ENCODE measurements around the gene KRTAP4-8.
"Not testable (repeated sequence)": the region's sequence is repeated elsewhere in the genome, so short reads cannot be mapped to it uniquely, and the experiment has no call there.

The KRTAP4-8 gene

DNA sequence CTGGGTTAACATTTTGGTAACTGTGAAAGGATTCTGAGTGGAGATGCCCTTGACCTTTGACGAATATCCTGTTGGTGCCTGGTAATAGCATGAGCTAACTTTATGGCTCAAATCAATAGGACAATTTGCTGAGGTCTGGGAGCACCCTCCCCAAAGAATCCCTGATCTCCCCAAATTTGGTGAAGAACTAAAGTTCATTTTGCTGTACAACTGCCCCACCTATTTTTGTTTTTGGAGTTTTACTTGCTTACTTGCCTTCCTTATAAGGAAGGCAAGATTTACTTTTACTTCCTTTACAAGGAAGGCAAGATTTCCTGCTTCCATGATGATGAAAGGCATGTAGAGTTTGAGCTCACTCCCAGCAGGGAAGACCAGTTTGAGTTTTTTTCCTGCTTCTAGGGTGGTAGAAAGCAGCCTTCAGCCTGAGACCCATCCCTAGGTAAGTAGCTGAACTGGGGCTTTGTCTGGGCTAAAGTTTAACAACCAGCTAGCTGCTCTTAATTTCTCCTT, 10.1 kb upstream of the KRTAP4-8 start:
- no peak for DNase-seq

GRCh38 chr17:41105347-41105746, 7.4 kb upstream of the KRTAP4-8 start, which contains the start of gene KRTAP4-9:
Gene KRTAP4-9 (plus strand): TSS chr17:41105389. CDS start chr17:41105389, 0 bp downstream.
- not testable (repeated sequence) for DNase-seq

DNA sequence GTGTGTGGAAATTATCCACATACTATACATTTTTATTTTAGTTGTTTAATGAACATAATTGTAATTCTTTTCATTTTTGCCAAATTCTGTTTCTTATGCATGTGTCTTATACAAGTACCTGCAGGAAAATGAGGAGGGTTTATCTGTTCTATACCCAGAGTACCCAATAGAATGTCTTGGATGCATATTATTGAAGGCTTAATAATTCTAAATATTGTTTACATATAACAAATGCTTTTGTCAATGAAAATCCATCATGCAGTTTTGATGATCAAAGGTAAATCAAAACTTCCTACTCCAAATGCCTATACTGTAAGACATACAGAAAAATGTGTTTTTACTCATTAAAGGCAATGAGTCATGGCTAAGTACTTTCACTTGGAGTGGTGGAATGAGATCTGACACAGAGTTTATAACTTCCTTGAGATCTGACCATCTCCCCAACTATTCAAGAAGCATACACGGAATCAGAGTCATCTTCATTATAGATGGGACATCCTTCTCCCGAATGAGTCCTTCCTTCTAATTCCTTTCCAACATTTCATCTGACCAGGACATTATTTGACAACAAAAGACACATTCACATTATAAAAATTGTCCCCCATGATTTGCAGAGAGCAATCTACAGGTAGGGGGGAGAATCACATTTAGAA, 6.6 kb upstream of the KRTAP4-8 start:
- not testable (repeated sequence) for DNase-seq

- DNase-seq, result no peak
Measured at GRCh38 chr17:41103896-41104295, 6.0 kb upstream of the KRTAP4-8 start.

DNA sequence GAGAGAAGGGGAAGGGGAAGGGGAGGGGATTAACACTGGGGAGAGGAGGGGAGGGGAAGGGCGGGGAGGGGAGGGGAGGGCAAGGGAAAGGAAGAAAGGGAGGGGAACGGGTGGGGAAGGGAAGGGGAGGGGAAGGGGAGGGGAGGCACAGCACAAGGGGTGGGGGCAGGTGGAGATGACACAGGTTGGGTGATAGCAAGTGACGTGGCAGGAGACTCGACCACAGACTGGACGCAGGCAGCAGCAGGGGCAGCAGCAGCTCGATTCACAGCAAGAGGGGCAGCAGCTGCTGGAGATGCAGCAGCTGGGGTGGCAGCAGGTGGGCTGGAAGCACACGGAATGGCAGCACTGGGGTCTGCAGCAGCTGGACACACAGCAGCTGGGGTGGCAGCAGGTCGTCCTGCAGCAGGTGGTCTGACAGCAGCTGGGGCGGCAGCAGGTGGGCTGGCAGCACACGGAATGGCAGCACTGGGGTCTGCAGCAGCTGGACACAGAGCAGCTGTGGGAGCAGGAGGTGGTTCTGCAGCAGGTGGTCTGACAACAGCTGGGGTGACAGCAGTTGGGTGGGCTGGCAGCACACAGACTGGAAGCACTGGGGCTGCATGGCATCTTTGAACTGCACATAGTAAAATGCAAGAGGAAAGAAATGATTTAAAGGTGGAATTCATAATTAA, 3.8 kb upstream of the KRTAP4-8 start, which contains the start of gene KRTAP4-16:
KRTAP4-16 (minus strand) TSS at position 624 of the 674 bp plus-strand sequence; CDS start at position 624, 0 bp downstream.
- DNase-seq, result no peak

GRCh38 chr17:41099682-41100480, 1.9 kb upstream of the KRTAP4-8 start:
- DNase-seq, result not testable (repeated sequence)

DNA sequence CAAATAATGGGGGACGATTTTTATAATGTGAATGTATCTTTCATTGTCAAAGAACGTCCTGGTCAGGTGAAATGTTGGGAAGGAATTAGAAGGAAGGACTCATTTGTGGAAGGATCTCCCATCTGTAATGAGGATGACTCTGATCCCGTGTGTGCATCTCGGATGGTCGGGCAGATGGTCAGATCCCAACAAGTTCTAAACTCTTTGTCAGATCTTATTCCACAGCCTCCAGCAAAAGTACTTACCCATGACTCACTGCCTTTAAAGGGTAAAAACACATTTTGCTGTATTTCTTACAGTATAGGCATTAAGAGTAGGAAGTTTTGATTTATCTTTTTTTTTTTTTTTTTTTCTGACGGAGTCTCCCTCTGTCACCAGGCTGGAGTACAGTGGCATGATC, 539 bp upstream of the KRTAP4-8 start:
- DNase-seq, result no peak

- no peak for DNase-seq
Measured at GRCh38 chr17:41096055-41096454, 1.9 kb downstream of the KRTAP4-8 start.

- DNase-seq, result not testable (repeated sequence)
Measured at GRCh38 chr17:41088760-41089352, 9.1 kb downstream of the KRTAP4-8 start.

DNA sequence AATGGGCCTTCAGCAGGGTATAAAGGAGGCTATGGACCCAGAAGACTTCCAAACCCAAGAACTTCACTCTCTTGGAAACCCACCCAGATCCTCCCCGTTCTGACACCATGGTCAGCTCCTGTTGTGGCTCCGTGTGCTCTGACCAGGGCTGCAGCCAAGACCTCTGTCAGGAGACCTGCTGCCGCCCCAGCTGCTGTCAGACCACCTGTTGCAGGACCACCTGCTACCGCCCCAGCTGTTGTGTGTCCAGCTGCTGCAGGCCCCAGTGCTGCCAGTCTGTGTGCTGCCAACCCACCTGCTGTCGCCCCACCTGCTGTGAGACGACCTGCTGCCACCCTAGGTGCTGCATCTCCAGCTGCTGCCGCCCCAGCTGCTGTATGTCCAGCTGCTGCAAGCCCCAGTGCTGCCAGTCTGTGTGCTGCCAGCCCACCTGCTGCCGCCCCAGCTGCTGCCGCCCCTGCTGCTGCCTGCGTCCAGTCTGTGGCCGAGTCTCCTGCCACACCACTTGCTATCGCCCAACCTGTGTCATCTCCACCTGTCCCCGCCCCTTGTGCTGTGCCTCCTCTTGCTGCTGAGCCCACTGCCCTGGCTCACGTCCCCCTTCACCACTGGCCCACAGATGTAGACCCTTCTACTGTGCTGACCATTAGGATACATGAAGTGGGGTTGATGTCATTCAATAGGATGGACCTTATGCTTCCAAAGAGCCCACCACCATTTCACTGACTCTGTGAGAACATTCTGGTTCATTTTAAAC, 13.7 kb downstream of the KRTAP4-8 start, which contains the start of gene KRTAP4-7:
KRTAP4-7 (plus strand) TSS at position 51 of the 757 bp plus-strand sequence; CDS start at position 108, 57 bp downstream.
- DNase-seq, result not testable (repeated sequence)

DNA sequence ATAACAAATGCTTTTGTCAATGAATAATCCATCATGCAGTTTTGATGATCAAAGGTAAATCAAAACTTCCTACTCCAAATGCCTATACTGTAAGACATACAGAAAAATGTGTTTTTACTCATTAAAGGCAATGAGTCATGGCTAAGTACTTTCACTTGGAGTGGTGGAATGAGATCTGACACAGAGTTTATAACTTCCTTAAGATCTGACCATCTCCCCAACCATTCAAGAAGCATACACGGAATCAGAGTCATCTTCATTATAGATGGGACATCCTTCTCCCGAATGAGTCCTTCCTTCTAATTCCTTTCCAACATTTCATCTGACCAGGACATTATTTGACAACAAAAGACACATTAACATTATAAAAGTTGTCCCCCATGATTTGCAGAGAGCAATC, 14.5 kb downstream of the KRTAP4-8 start:
- not testable (repeated sequence) for DNase-seq

- DNase-seq, result no peak
Measured at GRCh38 chr17:41082626-41083025, 15.3 kb downstream of the KRTAP4-8 start.

GRCh38 chr17:41076788-41077187, 21.2 kb downstream of the KRTAP4-8 start:
- DNase-seq, result no peak

GRCh38 chr17:41073676-41074075, 24.3 kb downstream of the KRTAP4-8 start:
- DNase-seq, result no peak

DNA sequence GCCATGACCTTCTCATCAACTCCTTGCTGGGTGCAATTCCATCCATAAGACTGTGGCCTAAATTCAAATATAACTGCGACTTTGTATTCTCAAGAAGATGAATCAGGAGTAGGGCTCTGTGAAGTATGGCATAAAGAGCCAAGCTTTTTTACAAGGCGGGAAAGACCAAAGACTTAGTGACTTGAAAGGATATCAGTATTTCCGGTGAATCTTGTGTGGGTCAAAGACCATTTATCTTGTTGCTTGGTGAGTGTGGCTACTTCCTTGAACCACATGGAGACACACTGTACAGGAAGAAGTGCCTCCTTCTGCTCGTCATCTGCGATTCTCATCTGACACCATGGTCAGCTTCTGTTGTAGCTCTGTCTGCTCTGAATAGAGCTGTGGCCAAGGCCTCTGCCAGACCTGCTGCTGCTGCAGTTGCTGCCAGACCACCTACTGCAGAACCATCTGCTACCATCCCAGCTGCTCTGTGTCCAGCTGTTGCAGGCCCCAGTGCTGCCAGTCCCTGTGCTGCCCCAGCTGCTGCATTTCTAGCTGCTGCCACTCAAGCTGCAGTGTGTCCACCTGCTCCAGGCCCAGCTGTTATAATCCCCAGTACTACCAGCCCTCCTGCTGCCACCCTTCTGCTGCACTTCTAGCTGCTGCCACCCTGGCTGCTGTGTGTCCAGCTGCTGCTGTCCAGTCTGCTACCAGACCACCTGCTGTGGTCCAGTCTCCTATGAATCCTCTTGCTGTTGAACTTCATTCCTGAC, 26.2 kb downstream of the KRTAP4-8 start:
- DNase-seq, result no peak

GRCh38 chr17:41069031-41069430, 28.9 kb downstream of the KRTAP4-8 start:
- DNase-seq, result no peak

GRCh38 chr17:41067281-41067680, 30.7 kb downstream of the KRTAP4-8 start:
- DNase-seq, result no peak

DNA sequence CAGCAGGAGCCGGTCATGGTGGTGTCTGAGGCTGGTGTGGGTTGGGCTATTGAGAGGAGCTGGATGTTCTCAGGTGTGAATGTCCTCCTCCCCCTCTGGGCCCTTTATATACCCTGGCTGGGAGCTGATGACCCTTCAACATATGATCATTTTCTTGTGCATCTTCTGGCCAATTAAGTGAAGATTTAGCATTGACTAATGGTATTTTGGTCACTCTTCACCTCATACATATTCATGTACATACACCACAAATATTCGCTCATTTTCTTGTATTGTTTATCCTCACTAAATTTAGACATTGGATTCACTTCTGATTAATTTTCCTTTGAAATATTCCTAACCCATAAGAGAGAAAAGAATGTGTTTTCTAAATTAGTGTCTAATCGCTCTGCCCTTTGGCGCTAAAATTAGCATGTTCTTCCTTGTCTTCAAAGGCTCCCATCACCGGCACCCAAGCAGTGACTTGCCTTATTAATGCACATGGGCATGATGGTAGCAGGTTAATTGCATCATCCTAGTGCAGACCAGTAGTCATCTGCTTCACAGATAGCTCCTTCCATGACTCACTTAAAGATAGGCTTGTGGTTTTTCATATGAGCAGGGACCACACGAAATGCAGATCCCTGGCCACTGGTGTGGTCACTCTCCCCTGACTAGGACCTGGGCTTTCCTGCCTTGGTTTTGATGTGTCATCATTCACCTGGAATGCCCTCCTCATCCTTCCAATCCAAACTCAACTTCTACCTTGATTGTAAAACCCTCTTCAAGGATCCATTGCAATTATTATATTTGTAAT, 31.9 kb downstream of the KRTAP4-8 start, which contains the start of gene KRTAP2-4:
KRTAP2-4 (minus strand) TSS at position 51 of the 796 bp plus-strand sequence; CDS start at position 17, 34 bp downstream.
- no peak for DNase-seq

DNA sequence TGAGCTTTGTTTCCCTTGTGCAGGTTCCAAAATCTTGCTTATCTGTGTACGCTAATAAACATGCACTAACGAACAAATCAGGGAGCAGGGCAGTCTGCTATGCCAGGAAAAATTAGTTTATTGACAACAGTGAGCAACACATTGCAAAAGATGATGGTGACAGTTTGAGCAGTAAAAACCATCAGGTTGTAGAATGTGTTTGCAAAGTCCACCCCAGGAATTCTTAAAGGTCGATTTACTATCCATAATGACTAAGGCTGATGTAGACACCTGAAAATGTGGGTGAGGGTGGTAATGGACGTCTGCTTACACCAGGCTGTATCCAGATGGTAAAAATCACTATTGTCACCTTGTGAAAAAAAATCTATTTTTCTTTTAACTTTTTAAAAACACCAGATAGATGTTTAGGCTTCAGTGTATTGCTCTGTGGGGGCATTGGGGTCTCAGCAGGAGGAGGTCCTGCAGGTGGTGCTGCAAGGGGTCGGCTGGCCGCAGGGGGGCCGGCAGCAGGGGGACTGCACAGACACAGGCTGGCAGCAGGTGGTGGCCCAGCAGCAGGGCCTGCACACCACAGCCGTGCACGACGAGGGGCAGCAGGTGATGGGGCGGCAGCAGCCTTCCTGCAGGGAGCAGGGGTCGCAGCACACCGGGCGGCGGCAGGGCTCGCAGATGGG, 32.8 kb downstream of the KRTAP4-8 start:
- DNase-seq, result not testable (repeated sequence)
